LNCaP clone FGC (cell line): ENCODE results near the gene ZNF132.

Source experiments
- DNase-seq: peaks from one replicate; pipeline ENCODE4 v3.0.0-alpha.2; 2011; ENCODE audit warnings: low read depth
- H3K4me3 ChIP-seq: 2 replicates; pipeline ENCODE4 v1.5.1; 2011; ENCODE audit warnings: mild to moderate bottlenecking, low read depth, low read length, control low read depth
- CTCF ChIP-seq: IDR thresholded peaks from 2 replicates; pipeline ENCODE4 v1.5.1; 2012; ENCODE audit warnings: mild to moderate bottlenecking; ENCODE audit not compliant: control insufficient read depth, insufficient read depth; ENCODE audit errors: extremely low read depth

ZNF132 gene

GRCh38 chr19:58394821-58395219, 45.1 kb downstream of the ZNF132 start:
- no peak overlapping the region for H3K4me3 ChIP-seq
- DNase-seq, result no peak
- no peak for TF ChIP-seq CTCF

- no peak for TF ChIP-seq CTCF
- no peak overlapping the region for H3K4me3 ChIP-seq
- DNase-seq, result no peak
These were observed 46.3 kb downstream of the ZNF132 start for GRCh38 chr19:58393725-58394033.

- DNase-seq, result no peak
- H3K4me3 ChIP-seq, result no peak overlapping the region
- TF ChIP-seq CTCF, result no peak
These were observed 46.8 kb downstream of the ZNF132 start for GRCh38 chr19:58392945-58393724.

GRCh38 chr19:58388175-58388526, 51.8 kb downstream of the ZNF132 start:
- TF ChIP-seq CTCF, result no peak
- no peak for DNase-seq
- H3K4me3 ChIP-seq, result peak overlapping the region; percentile 76

- peak overlapping the region; percentile 76 for H3K4me3 ChIP-seq
- TF ChIP-seq CTCF, result 0 out of 2 replicates have a peak, but pooled peaks have one; percentile 8
- no peak for DNase-seq
These were observed 52.4 kb downstream of the ZNF132 start for GRCh38 chr19:58387338-58388174.

- H3K4me3 ChIP-seq, result peak within 1 kb of the TSS; percentile 76
- TF ChIP-seq CTCF, result no peak
- peak; percentile 97 for DNase-seq
These were observed 53.2 kb downstream of the ZNF132 start, which contains the start of gene RPS5 for GRCh38 chr19:58386576-58387337. Gene RPS5 (plus strand): TSS chr19:58387269. CDS start chr19:58388138, 869 bp downstream.
